Measurements from ENCODE around the gene PUS3.

PUS3 gene

DNA sequence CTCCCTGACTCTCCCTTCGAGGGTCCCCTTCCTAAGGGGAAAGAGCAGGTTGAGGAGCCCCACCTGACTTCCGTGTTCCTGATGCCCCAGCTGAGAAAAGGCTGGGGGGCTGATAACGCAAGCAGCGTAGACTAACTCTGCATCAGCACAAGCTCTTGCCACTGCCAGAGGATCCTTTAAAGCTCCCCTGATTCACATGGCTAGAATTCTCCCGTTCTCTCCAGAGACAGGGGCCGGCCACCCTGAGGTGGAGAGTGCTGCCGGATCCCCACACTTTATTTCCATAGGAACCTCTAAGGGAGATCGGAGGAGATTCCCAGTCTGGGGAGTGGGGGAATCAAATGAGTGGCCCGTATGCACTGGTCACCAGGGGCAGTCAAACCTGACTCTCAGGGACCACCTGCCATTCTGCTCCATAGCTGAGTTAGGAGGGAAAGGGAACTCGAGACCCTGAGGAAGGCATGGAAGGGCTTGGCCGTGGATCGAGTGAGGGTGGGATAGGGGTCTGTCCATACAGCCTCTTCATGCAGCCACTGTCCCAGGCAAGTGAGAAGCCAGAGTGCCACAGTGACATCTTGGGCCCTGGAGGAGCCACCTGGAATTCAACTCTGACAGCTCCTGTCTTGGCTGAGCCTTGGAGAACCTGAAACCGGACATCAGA is 41.5 kb upstream of the PUS3 start:
- Mint-ChIP-seq H3K27ac (no peak overlapping the region), H3K4me3 (no peak overlapping the region), H3K36me3 (no peaks in the 10 kb centered on the region), H3K9me3 (ENCODE audit: low read depth) (no peaks in the 10 kb centered on the region), H3K27me3 (no peaks in the 10 kb centered on the region), H3K4me1 (ENCODE audit: low read depth) (peaks cover 6% of the 10 kb centered on the region)

DNA sequence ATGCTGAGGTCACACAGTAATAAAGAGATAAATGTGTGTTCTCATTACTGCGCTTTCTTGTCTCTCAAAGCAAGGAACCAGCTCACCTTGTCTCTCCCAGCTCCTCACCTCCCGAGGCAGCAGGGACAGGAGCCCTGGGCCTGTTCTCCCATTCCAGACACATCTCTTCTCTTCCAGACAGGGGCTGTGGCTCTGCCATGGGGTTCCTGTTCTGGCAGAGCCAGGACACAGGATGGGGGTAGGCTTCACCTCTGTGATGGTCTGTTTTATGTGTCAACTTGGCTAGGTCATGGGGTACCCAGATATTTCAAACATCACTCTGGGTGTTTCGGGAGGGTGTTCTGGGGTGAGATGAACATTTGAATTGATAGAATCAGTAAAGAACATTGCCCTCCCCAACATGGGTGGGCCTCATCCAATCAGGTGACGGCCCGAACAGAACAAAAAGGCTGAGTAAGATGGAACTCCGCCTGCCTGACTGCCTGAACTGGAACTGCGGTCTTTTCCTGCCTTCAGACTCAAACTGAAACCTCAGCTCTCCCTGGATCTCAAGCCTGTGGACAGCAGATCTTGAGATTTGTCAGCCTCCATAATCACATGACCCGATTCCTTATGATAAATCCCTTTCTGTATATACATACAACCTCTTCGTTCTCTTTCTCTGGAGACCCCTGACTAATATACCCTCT is 40.8 kb upstream of the PUS3 start:
- no peaks in the 10 kb centered on the region for H3K27me3 Mint-ChIP-seq
- H3K4me1 Mint-ChIP-seq (ENCODE audit: low read depth): peaks cover 8% of the 10 kb centered on the region
- H3K27ac Mint-ChIP-seq: no peak overlapping the region
- no peaks in the 10 kb centered on the region for H3K9me3 Mint-ChIP-seq (ENCODE audit: low read depth)
- no peak overlapping the region for H3K4me3 Mint-ChIP-seq
- no peaks in the 10 kb centered on the region for H3K36me3 Mint-ChIP-seq

DNA sequence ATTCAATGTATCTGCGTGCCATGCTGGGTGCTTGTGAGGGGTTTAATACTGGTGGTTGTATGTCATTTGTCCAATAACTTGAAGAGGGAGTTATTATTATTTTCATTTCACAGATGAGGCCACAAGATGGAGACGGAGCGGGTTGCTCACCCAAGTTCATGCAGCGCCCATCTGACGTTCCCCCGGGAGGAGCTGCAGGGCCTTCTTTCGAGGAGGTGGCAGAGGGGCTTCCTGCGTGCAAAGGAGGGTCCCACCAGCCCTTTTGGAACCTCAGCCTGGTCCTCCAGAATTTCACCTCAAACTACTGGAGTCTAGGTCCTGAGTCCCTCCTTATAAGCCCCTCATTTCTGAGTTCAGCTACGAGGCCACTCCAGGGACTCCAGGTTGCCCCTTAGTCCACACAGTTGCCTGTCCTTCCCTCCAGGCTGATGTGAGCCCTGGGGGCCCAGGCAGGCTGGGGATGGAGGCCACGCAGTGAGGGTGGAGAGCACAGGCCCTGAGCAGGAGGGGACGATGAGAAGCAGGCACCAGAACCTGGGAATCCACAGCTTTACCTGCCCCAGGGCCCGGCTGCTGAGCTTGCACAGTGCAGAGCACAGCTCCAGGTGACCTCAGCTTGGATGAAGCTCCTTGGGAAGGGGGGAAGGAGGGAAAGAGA is 39.9 kb upstream of the PUS3 start:
- H3K36me3 Mint-ChIP-seq: no peaks in the 10 kb centered on the region
- H3K4me1 Mint-ChIP-seq (ENCODE audit: low read depth): peaks cover 13% of the 10 kb centered on the region
- H3K9me3 Mint-ChIP-seq (ENCODE audit: low read depth): no peaks in the 10 kb centered on the region
- no peak overlapping the region for H3K27ac Mint-ChIP-seq
- no peaks in the 10 kb centered on the region for H3K27me3 Mint-ChIP-seq
- H3K4me3 Mint-ChIP-seq: no peak overlapping the region

DNA sequence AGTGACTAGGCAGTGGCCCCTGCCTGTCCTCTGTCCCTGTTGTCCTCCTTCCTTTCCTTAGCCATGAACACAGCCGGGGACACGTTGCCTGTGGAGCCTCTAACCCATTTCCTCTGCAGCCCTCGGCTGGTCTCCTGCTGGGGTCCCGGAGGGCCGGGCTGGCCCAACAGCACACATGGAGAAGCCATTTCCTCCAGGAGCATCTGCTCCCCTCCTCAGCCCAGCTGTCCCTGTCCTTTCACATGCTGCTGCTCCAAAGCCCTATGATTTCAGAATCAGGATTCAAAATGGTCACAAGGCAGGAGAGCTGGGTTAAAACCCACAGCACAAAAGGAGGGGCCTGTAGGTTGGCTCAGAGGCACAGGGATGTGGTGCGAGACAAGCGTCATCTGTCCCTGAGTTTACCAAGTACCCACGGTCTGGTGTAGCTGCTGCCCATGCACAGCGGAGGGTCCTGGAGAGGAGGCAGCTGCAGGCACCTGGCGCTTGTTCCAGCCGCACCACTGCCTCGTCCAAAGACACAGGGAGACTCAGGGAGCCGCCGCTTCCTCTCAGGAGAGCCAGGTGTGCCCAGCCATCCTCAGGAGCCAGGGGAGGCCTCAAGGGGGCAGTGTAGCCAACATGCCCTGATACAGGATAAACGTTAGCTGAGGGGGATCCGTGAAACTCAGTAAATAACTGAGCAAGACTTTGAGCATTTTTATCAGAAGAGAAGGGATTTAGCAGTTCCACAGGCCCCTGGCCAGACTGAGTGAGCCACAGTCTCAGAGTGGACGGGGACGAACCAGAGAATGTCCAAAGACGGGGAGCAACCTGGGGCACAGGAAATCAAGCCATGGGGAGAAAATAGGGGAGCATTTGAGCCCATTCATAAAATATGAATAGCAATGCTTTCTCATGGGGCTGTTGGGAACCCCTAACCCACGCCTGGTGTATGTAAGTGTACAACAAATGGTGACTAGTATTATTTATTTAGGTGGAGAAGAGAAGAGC is 38.9 kb upstream of the PUS3 start:
- H3K9me3 Mint-ChIP-seq (ENCODE audit: low read depth): no peaks in the 10 kb centered on the region
- no peaks in the 10 kb centered on the region for H3K36me3 Mint-ChIP-seq
- H3K4me1 Mint-ChIP-seq (ENCODE audit: low read depth): peaks cover 13% of the 10 kb centered on the region
- no peak overlapping the region for H3K4me3 Mint-ChIP-seq
- no peak overlapping the region for H3K27ac Mint-ChIP-seq
- no peaks in the 10 kb centered on the region for H3K27me3 Mint-ChIP-seq

DNA sequence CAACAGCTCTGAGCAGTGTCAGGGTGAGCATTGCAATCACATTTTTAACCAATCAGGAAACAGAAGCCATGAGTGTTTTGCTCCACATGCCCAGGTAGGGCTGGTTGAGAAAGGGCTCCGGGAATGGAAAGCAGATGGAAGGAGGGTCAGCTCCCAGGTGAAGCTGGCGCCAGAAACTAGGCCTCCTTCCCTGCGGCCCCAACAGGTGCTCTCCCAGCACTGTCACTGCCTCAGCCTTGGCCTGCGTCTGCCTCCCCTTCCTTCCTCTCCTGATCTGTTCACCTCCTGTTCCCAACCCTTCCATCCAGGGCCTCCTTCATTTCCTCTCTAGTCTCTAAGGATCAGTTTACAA is 38.2 kb upstream of the PUS3 start:
- Mint-ChIP-seq H3K27ac (no peak overlapping the region), H3K4me3 (no peak overlapping the region), H3K27me3 (no peaks in the 10 kb centered on the region), H3K9me3 (ENCODE audit: low read depth) (no peaks in the 10 kb centered on the region), H3K4me1 (ENCODE audit: low read depth) (peaks cover 13% of the 10 kb centered on the region), H3K36me3 (no peaks in the 10 kb centered on the region)

DNA sequence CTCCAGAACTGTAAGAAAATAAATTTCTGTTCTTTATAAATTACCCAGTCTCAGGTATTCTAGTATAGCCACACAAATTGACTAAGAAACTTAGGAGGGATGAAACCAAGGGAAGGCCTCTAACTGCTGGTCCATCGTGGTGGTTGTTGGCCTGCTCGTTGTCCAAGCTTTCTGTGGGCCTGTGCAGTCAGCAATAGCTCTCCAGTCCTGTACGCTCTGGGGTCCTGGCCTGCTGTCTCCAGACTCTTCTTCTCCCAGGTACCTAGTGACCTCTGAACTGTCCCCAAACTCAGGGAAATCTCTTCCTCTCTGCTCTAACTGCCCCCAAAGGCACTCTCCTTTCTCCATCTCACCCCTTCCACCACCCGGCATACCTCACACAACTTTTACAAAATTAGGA is 37.1 kb upstream of the PUS3 start:
- H3K27ac Mint-ChIP-seq: no peak overlapping the region
- no peaks in the 10 kb centered on the region for H3K36me3 Mint-ChIP-seq
- no peak overlapping the region for H3K4me3 Mint-ChIP-seq
- H3K4me1 Mint-ChIP-seq (ENCODE audit: low read depth): peaks cover 13% of the 10 kb centered on the region
- H3K27me3 Mint-ChIP-seq: no peaks in the 10 kb centered on the region
- H3K9me3 Mint-ChIP-seq (ENCODE audit: low read depth): no peaks in the 10 kb centered on the region

DNA sequence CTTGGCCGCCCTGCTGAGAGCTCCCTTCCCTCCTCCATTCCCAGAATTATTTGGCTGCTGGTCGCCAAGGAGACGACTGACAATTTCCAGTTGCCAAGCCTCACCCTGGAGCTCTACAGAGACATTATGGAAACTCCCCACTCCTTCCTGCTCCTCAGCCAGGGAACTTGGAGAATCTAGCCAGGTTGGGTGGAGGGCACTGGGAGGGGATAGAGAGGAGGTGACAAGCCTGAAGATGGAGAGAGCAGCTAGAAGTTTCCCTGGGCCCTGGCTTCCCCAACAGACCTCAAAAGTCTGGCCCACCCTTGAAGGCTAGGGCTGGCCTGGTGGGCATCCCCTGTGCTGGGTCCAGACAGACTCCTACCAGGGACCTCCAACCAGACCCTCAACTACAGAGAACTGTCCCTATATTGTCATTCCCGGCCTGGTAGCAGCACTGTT is 36.1 kb upstream of the PUS3 start:
- H3K27ac Mint-ChIP-seq: no peak overlapping the region
- H3K27me3 Mint-ChIP-seq: no peaks in the 10 kb centered on the region
- H3K4me3 Mint-ChIP-seq: no peak overlapping the region
- H3K4me1 Mint-ChIP-seq (ENCODE audit: low read depth): peaks cover 13% of the 10 kb centered on the region
- no peaks in the 10 kb centered on the region for H3K36me3 Mint-ChIP-seq
- no peaks in the 10 kb centered on the region for H3K9me3 Mint-ChIP-seq (ENCODE audit: low read depth)

DNA sequence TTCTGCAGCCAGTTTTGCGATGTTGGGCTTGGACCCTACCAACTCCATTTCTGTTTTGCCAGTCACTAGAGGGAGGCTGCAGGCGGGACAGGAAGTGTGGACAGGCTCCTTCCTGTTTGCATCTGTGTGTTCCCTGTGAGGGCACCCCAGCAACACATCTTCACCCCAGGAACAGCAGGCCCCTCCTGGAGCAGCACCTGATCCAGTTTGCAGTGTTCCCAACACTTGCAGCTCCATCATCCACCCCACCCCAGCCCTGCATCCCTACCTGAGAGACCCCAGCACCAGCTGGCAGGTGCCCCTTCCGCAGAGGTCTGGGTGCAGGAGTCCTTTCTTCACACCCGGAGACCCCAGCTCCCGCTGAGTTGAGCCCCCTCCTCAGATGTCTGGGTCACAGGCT is 35.4 kb upstream of the PUS3 start:
- no peaks in the 10 kb centered on the region for H3K9me3 Mint-ChIP-seq (ENCODE audit: low read depth)
- no peaks in the 10 kb centered on the region for H3K27me3 Mint-ChIP-seq
- H3K36me3 Mint-ChIP-seq: no peaks in the 10 kb centered on the region
- no peak overlapping the region for H3K4me3 Mint-ChIP-seq
- H3K4me1 Mint-ChIP-seq (ENCODE audit: low read depth): peaks cover 14% of the 10 kb centered on the region
- H3K27ac Mint-ChIP-seq: no peak overlapping the region

DNA sequence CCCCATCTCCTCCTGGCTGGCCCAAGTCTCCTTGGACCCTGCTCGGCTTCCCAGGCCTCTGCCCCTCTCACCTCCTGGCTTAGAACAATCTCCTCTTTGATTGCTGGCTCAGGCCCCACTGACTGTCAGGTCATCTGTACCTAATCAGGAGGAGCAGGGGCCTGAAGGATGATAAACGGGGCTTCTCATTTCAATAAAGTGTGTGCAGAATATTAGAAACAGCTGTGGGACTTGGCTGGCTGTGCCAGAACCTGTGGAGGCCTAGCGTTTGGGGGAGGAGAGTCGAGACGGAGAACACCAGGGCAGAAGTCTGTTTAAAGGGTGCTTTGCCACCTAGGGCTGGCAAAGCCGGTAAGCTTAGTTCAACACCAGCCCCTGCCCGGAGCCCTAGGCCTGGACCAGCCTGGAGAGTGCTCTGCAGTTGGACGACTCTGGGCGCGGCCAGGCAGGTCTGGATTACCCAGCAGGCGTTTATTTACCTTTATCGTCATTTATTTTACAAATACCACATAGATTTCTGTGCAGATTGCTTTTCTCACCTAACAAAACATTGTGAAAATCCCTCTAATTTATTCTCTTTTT is 32.7 kb upstream of the PUS3 start:
- no peak overlapping the region for H3K27ac Mint-ChIP-seq
- H3K4me3 Mint-ChIP-seq: no peak overlapping the region
- no peaks in the 10 kb centered on the region for H3K9me3 Mint-ChIP-seq (ENCODE audit: low read depth)
- H3K27me3 Mint-ChIP-seq: peaks cover 3% of the 10 kb centered on the region
- no peaks in the 10 kb centered on the region for H3K36me3 Mint-ChIP-seq
- H3K4me1 Mint-ChIP-seq (ENCODE audit: low read depth): peaks cover 13% of the 10 kb centered on the region

DNA sequence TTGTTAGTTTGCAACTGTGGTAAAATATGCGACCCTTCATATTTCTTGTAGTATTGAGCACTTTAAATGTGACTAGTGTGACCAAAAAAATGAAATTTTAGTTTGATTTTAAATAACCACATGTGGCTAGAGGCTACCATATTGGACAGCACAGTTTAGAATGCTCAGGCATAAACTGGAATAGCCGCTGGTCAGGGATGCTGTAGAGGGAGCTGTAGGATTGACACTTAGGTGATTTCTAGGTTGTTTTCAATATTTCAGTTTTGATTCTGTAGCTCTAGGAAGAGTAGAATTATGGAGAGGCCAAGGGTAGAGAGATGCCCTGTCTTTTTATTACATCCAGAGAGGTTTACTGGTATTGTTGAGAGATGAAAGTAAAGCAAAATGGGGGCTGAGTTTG is 32.0 kb upstream of the PUS3 start:
- Mint-ChIP-seq H3K27me3 (peaks cover 3% of the 10 kb centered on the region), H3K36me3 (no peaks in the 10 kb centered on the region), H3K4me3 (no peak overlapping the region), H3K9me3 (ENCODE audit: low read depth) (no peaks in the 10 kb centered on the region), H3K27ac (no peak overlapping the region), H3K4me1 (ENCODE audit: low read depth) (peaks cover 13% of the 10 kb centered on the region)

DNA sequence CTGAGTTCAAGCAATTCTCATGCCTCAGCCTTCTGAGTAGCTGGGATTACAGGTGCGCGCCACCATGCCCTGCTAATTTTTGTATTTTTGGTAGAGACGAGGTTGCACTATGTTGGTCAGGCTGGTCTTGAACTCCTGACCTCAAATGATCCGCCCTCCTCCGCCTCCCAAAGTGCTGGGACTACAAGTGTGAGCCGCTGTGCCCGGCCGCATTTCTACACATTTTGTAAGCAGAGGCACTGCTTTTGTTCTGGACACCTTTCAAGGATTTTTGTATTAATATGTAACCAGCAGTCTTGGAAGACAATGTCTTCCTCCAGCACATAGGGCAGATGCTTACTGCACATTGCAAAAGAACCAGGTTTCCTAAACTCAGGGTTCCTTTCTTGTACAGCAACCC is 31.5 kb upstream of the PUS3 start:
- H3K27me3 Mint-ChIP-seq: peaks cover 7% of the 10 kb centered on the region
- H3K4me3 Mint-ChIP-seq: no peak overlapping the region
- H3K36me3 Mint-ChIP-seq: no peaks in the 10 kb centered on the region
- H3K27ac Mint-ChIP-seq: no peak overlapping the region
- H3K9me3 Mint-ChIP-seq (ENCODE audit: low read depth): no peaks in the 10 kb centered on the region
- H3K4me1 Mint-ChIP-seq (ENCODE audit: low read depth): peaks cover 13% of the 10 kb centered on the region

DNA sequence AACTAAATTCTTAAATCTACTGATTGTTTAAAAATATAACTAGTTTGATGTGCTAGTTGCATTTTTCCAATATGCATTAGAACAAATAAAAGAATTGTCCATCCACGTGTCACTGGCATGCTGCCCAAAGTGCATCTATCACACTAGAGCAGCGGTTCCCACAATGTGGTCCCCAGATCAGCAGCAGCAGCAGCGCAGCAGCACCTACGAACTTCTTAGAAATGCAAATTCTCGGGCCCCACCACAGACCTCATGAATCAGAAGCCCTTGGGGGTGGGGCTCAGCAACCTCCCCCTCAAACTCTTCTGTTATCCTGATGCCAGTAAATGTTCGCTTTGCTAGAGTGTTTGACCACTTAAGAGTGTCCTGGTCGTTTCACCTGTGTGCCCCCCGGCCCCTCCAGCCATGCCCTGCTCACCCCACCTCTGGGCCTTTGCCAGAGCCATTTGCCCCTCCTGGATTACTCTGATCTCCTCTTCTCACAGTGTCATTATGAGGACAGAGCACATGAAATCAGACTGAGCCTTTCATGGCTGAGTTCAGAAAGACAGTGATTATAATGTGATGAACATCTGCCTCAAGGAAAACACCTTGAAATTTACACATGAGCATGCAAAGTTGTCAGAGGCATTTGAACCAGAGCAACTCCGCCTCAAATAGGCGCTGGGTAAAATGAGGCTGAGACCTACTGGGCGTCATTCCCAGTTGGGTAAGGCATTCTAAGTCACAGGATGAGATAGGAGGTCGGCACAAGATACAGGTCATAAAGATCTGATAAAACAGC is 30.2 kb upstream of the PUS3 start:
- Mint-ChIP-seq H3K27ac (no peak overlapping the region), H3K4me1 (ENCODE audit: low read depth) (peaks cover 7% of the 10 kb centered on the region), H3K9me3 (ENCODE audit: low read depth) (no peaks in the 10 kb centered on the region), H3K4me3 (no peak overlapping the region), H3K36me3 (no peaks in the 10 kb centered on the region), H3K27me3 (peaks cover 10% of the 10 kb centered on the region)

DNA sequence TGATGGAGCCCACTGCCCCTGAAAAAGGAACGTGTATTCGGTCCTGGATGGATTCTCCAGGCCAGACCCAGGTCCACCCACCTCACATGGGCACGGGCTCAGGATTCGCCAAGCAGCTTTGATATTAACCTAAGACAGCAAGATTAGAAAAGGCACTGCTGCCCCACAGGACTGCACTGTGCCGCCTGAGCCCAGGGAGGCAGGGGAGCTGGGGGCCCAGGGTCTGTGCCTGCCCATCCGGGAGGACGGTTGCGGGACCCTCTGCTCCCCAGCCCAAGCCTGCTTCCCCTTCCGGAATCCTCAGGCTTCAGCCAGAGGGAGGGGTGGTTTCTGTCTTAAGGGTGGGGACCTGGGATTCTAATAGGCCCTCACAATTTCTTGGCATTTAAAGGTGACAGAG is 29.3 kb upstream of the PUS3 start:
- peaks cover 6% of the 10 kb centered on the region for H3K4me1 Mint-ChIP-seq (ENCODE audit: low read depth)

DNA sequence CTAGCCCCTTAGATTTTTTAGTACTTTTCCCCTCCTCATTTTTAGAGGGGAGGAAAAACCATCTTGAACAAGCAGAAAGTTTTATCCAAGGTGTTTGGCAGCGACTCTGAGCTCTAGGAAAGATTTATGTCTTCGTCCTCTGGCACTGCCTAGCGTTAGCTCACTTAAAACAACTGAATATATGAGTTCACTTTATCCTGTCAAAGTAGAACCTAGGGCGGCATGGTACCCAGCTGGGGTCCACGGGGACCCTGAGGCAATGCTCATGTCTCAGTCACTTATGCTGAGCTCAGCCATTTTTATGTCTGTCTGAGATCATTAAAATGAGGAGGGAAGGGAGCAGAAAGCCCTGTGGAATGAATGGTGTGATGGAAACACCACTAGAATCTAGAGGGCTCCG is 28.7 kb upstream of the PUS3 start:
- Mint-ChIP-seq H3K36me3 (no peaks in the 10 kb centered on the region), H3K9me3 (ENCODE audit: low read depth) (no peaks in the 10 kb centered on the region), H3K27ac (no peak overlapping the region), H3K4me1 (ENCODE audit: low read depth) (peaks cover 6% of the 10 kb centered on the region), H3K4me3 (no peak overlapping the region), H3K27me3 (peaks cover 10% of the 10 kb centered on the region)

More for the DNA sequence above, 29.3 kb upstream of the PUS3 start:
- no peaks in the 10 kb centered on the region for H3K9me3 Mint-ChIP-seq (ENCODE audit: low read depth)
- no peak overlapping the region for H3K4me3 Mint-ChIP-seq
- H3K27me3 Mint-ChIP-seq: peaks cover 10% of the 10 kb centered on the region
- no peaks in the 10 kb centered on the region for H3K36me3 Mint-ChIP-seq
- H3K27ac Mint-ChIP-seq: no peak overlapping the region

All from activated naive CD8-positive, alpha-beta T cell (primary cell).